HepG2 (cell line): ENCODE data around the gene EIF3B. TPM values are rescaled to one million over a fixed set of nuclear protein-coding genes. Genes with fewer than 3 reads are reported as not detected.

ENCODE experiments used
- ATAC-seq: fragments of 200-7000 bp; cut with Tn5 transposase; 3 replicates; pipeline ENCODE4 v1.9.1; 2020; ENCODE audit warnings: mild to moderate bottlenecking, moderate library complexity
- BruUV-seq: library from RNA; stranded (reverse); fragments of 400-500 nt; replicated peaks from 2 replicates; lab custom pipeline; 2021; lab: Mats Ljungman, UMichigan
- CTCF ChIA-PET: fragments of 300-600 bp; formaldehyde crosslinking; extraction: SDS; loops from one replicate; lab custom pipeline; 2021; ENCODE audit warnings: low total read pairs, inconsistent platforms, low intra/inter-chr PET ratio; lab: Yijun Ruan, JAX
- POLR2A ChIA-PET: fragments of 350-600 bp; sonication (Branson Sonifier 250); formaldehyde crosslinking; loops from one replicate; lab custom pipeline; 2020; ENCODE audit warnings: antibody characterized with exemption, inconsistent platforms; lab: Yijun Ruan, JAX
- DNase-seq: peaks from one replicate; pipeline ENCODE4 v3.0.0-alpha.2; 2015; ENCODE audit warnings: low spot score
- FAIRE-seq: peaks from 3 replicates; lab custom pipeline; 2011; peaks lifted over from hg19 to GRCh38; lab: Jason Lieb, UNC
- H2AFZ ChIP-seq: one replicate; pipeline ENCODE4 v1.6.1; 2011; ENCODE audit warnings: low read length, inconsistent platforms
- H3K27ac ChIP-seq: fragments of 300-600 bp; 3 replicates; pipeline ENCODE4 v1.8.0; 2011; ENCODE audit warnings: mixed run types, mild to moderate bottlenecking, mixed read lengths, low read length, inconsistent platforms; ENCODE audit not compliant: insufficient read depth; ENCODE audit errors: extremely low read length
- H3K27me3 ChIP-seq, 2 experiments: fragments of 200-600 bp in 1 of 2; 2 replicates in 1 of 2; 3 replicates in 1 of 2; pipeline versions ENCODE4 v1.6.0 to v1.8.0; 2011; ENCODE audit warnings: low read length in 2 of 2, mild to moderate bottlenecking in 2 of 2, moderate library complexity in 2 of 2, inconsistent platforms in 1 of 2; ENCODE audit not compliant: insufficient read depth in 2 of 2, control insufficient read depth in 1 of 2
- H3K36me3 ChIP-seq, 2 experiments: fragments of 200-600 bp in 1 of 2; replicated peaks in 1 of 2; 2 replicates in 1 of 2; 3 replicates in 1 of 2; pipeline versions ENCODE4 v1.5.1 to v1.8.0; 2011; ENCODE audit warnings: low read length in 2 of 2, inconsistent platforms in 1 of 2; ENCODE audit not compliant: insufficient read depth in 2 of 2, control insufficient read depth in 1 of 2
- H3K4me1 ChIP-seq: 2 replicates; pipeline ENCODE4 v1.5.1; 2012; ENCODE audit warnings: low read length, inconsistent platforms; ENCODE audit not compliant: insufficient read depth
- H3K4me2 ChIP-seq: 2 replicates; pipeline ENCODE4 v1.6.0; 2011; ENCODE audit warnings: low read depth, low read length, inconsistent platforms
- H3K4me3 ChIP-seq, 3 experiments: fragments of 200-600 bp in 1 of 3; sonication (generic), shearing (Covaris generic) in 1 of 3; replicated peaks in 1 of 3; 2 replicates each; pipeline ENCODE4 v1.5.1; 2011 to 2016; ENCODE audit warnings: low read length in 3 of 3, inconsistent platforms in 2 of 3, low read depth in 2 of 3, mild to moderate bottlenecking in 2 of 3, control low read depth in 1 of 3, mixed read lengths in 1 of 3; ENCODE audit not compliant: insufficient read depth in 1 of 3
- H3K79me2 ChIP-seq: one replicate; pipeline ENCODE4 v1.6.1; 2011; ENCODE audit warnings: low read length, inconsistent platforms; ENCODE audit not compliant: insufficient read depth
- H3K9ac ChIP-seq: 2 replicates; pipeline ENCODE4 v1.6.0; 2011; ENCODE audit warnings: mild to moderate bottlenecking, low read depth, low read length, inconsistent platforms; ENCODE audit not compliant: insufficient read depth
- H3K9me3 ChIP-seq: 2 replicates; pipeline ENCODE4 v1.5.1; 2012; ENCODE audit warnings: mild to moderate bottlenecking, low read length
- H4K20me1 ChIP-seq: 2 replicates; pipeline ENCODE4 v1.6.0; 2011; ENCODE audit warnings: inconsistent platforms, mild to moderate bottlenecking, low read length, moderate library complexity; ENCODE audit not compliant: insufficient read depth
- BORCS8-MEF2B ChIP-seq: sonication (generic); formaldehyde crosslinking; IDR thresholded peaks from 2 replicates; pipeline ENCODE4 v1.8.0; 2022; ENCODE audit warnings: mild to moderate bottlenecking, missing genetic modification reagents
- CREB3 ChIP-seq: sonication (generic); formaldehyde crosslinking; IDR thresholded peaks from 2 replicates; pipeline ENCODE4 v1.5.0; 2020; ENCODE audit warnings: missing genetic modification reagents
- FOSL2 ChIP-seq: sonication (generic); formaldehyde crosslinking; IDR thresholded peaks from 2 replicates; pipeline ENCODE4 v1.4.0; 2020; ENCODE audit warnings: missing genetic modification reagents
- HDAC2 ChIP-seq: sonication (generic); formaldehyde crosslinking; IDR thresholded peaks from 2 replicates; pipeline ENCODE4 v1.4.0; 2020; ENCODE audit warnings: missing genetic modification reagents
- HMGXB4 ChIP-seq, 2 experiments: sonication (generic) in 1 of 2; formaldehyde crosslinking in 1 of 2; IDR thresholded peaks; 2 replicates each; pipeline versions ENCODE4 v1.4.0 to v1.6.1; 2018 to 2020; ENCODE audit warnings: missing genetic modification reagents in 2 of 2, borderline replicate concordance in 1 of 2, low read depth in 1 of 2, mild to moderate bottlenecking in 1 of 2, missing biosample characterization in 1 of 2
- MZF1 ChIP-seq: sonication (generic); formaldehyde crosslinking; IDR thresholded peaks from 2 replicates; pipeline ENCODE4 v1.8.1; 2023; ENCODE audit warnings: mild to moderate bottlenecking, missing genetic modification reagents, borderline replicate concordance
- RBFOX2 ChIP-seq: fragments of 200-400 bp; formaldehyde crosslinking; IDR thresholded peaks from 2 replicates; pipeline ENCODE4 v1.6.1; 2017; ENCODE audit warnings: low read depth, mild to moderate bottlenecking, low read length
- TARDBP ChIP-seq: sonication (generic); formaldehyde crosslinking; IDR thresholded peaks from 2 replicates; pipeline ENCODE4 v1.8.0; 2022; ENCODE audit warnings: mild to moderate bottlenecking, missing genetic modification reagents
- WGBS: methylation state at CpG from one replicate; pipeline ENCODE4 v1.1.6; 2017; ENCODE audit warnings: low lambda C conversion rate; 5-methylcytosine and 5-hydroxymethylcytosine counted together
- in situ Hi-C: cut with HindIII; loops from 2 replicates; pipeline ENCODE4 v1.10.0; 2017; ENCODE audit warnings: low pct_unique_long_range_greater_than_20kb; ENCODE audit not compliant: extremely low pct_ligation_motif_present
- intact Hi-C: fragments of 100-400 bp; cut with micrococcal nuclease; formaldehyde crosslinking; loops from one replicate; pipeline ENCODE4 v1.10.0; 2022; ENCODE audit not compliant: unreplicated experiment
- polyA plus RNA-seq, 8 experiments: library from polyadenylated mRNA; depleted of rRNA in 3 of 8; stranded (reverse) in 7 of 8; unstranded in 1 of 8; fragments of >200 nt; fragmentation: Illumina TruSeq in 4 of 8; extraction: Trizol in 4 of 8; gene quantifications; 2 replicates each; pipeline versions ENCODE4 v1.2.1 to v1.2.3, GENCODE V29; 2011 to 2016; ENCODE audit warnings: low read depth in 4 of 8, missing spikeins in 1 of 8, mixed read lengths in 1 of 8; ENCODE audit not compliant: insufficient read depth in 1 of 8
- total RNA-seq, 5 experiments: library from RNA; depleted of rRNA; stranded (reverse); fragments of >200 nt; fragmentation: Illumina TruSeq; extraction: Trizol; gene quantifications; 2 replicates each; pipeline ENCODE4 v1.2.3, GENCODE V29; 2016; ENCODE audit warnings: low read depth in 1 of 5
- TF ChIP-seq, protein P1 (sequence below): IDR thresholded peaks from 2 replicates; pipeline ENCODE4 v1.6.1; 2016; ENCODE audit warnings: missing compliant biosample characterization, missing genetic modification reagents, borderline replicate concordance

EIF3B gene
- total and polyA plus RNA-seq, 2 of the 13 experiments (the other 11 are each of a cell fraction or from before 2014, with no cell fraction given): 92.2 to 241 TPM

- Histone ChIP-seq H3K27me3 (no peaks in the 10 kb centered on the region), H3K4me3 (no peak overlapping the region), H4K20me1 (0 out of 2 replicates have a peak, but pooled peaks cover 3% of the 10 kb centered on the region), H3K4me2 (no peak overlapping the region), H3K4me1 (no peaks in the 10 kb centered on the region), H3K9me3 (no peaks in the 10 kb centered on the region), H3K27ac (no peak overlapping the region), H3K36me3 (peaks cover 31 to 65% of the 10 kb centered on the region in 2 experiments), H3K79me2 (peaks cover 4% of the 10 kb centered on the region), H2AFZ (no peak overlapping the region), H3K9ac (no peak overlapping the region)
- intact Hi-C loops (no loop called here), in situ Hi-C loops (loop anchor here (10.0 kb wide), 1 partner anchor 54 kb away; no protein-coding TSS in a partner anchor)
- WGBS: 97% methylated on average over 23 of the region's 23 CpGs
- no TSS peak for BruUV-seq
- POLR2A ChIA-PET: no interaction called here
- no peak for TF ChIP-seq HMGXB4 (CRISPR knock-in tag; IDR thresholded peaks at IDR 0.05; ENCODE audit: borderline replicate concordance in 1 of 2, low read depth in 1 of 2)
- peak; percentile 6; the same call in 1 of the 2 replicates for TF ChIP-seq RBFOX2
- no peak for TF ChIP-seq FOSL2 (CRISPR knock-in tag)
- no peak for TF ChIP-seq CREB3 (CRISPR knock-in tag)
- no peak for TF ChIP-seq MZF1 (CRISPR knock-in tag)
- TF ChIP-seq HDAC2 (CRISPR knock-in tag): no peak
- no peak for TF ChIP-seq BORCS8-MEF2B (CRISPR knock-in tag)
- TF ChIP-seq, protein P1, sequence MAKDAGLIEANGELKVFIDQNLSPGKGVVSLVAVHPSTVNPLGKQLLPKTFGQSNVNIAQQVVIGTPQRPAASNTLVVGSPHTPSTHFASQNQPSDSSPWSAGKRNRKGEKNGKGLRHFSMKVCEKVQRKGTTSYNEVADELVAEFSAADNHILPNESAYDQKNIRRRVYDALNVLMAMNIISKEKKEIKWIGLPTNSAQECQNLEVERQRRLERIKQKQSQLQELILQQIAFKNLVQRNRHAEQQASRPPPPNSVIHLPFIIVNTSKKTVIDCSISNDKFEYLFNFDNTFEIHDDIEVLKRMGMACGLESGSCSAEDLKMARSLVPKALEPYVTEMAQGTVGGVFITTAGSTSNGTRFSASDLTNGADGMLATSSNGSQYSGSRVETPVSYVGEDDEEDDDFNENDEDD: no peak
- no peak for TF ChIP-seq TARDBP (CRISPR knock-in tag)
- ATAC-seq (no peak), FAIRE-seq (no peak), DNase-seq (no peak)
- CTCF ChIA-PET: no interaction called here
Measured at GRCh38 chr7:2380461-2380860, 25.8 kb downstream of the EIF3B start.
